H1 (cell line): ENCODE measurements around the gene MAFB. TPM values are rescaled to one million over a fixed set of nuclear protein-coding genes. Genes with fewer than 3 reads are reported as not detected.

Experiments used
- CTCF ChIA-PET: fragments of 300-600 bp; sonication (Branson Sonifier 250); formaldehyde crosslinking; loops from one replicate; lab custom pipeline; 2021; ENCODE audit not compliant: partially characterized antibody; lab: Charles Lee
- POLR2A ChIA-PET: fragments of 300-600 bp; sonication (Branson Sonifier 250); formaldehyde crosslinking; loops from one replicate; lab custom pipeline; 2021; ENCODE audit warnings: inconsistent platforms; ENCODE audit not compliant: partially characterized antibody; lab: Charles Lee
- DNase-seq, 2 experiments: peaks; one replicate each; pipeline versions ENCODE4 v3.0.0 to v3.0.0-alpha.2; 2010 to 2022; ENCODE audit warnings: low spot score in 2 of 2, low read depth in 1 of 2, mixed read lengths in 1 of 2
- FAIRE-seq: peaks from 2 replicates; lab custom pipeline; 2011; peaks lifted over from hg19 to GRCh38; lab: Jason Lieb, UNC
- H2AFZ ChIP-seq: 2 replicates; pipeline ENCODE4 v1.8.1; 2012; ENCODE audit warnings: low read length, inconsistent platforms
- H2AK5ac ChIP-seq: 2 replicates; pipeline ENCODE4 v1.6.1; 2013; ENCODE audit warnings: low read depth, low read length
- H2BK120ac ChIP-seq: replicated peaks from 2 replicates; pipeline ENCODE3; 2013; ENCODE audit warnings: low read depth, low read length, inconsistent platforms
- H2BK12ac ChIP-seq: 2 replicates; pipeline ENCODE4 v1.6.1; 2013; ENCODE audit warnings: low read depth, low read length
- H2BK15ac ChIP-seq: 2 replicates; pipeline ENCODE4 v1.6.1; 2013; ENCODE audit warnings: low read length
- H2BK20ac ChIP-seq: 2 replicates; pipeline ENCODE4 v1.6.1; 2013; ENCODE audit warnings: low read length
- H2BK5ac ChIP-seq: 2 replicates; pipeline ENCODE4 v1.6.1; 2013; ENCODE audit warnings: low read depth, low read length
- H3K14ac ChIP-seq: 2 replicates; pipeline ENCODE4 v1.6.1; 2013; ENCODE audit warnings: inconsistent platforms; ENCODE audit not compliant: insufficient read length
- H3K18ac ChIP-seq: 2 replicates; pipeline ENCODE4 v1.6.1; 2013; ENCODE audit warnings: low read length; ENCODE audit errors: extremely low read depth
- H3K23ac ChIP-seq: 2 replicates; pipeline ENCODE4 v1.6.1; 2013; ENCODE audit warnings: inconsistent platforms; ENCODE audit not compliant: insufficient read length
- H3K23me2 ChIP-seq: 2 replicates; pipeline ENCODE4 v1.6.1; 2013; ENCODE audit warnings: low read depth, low read length
- H3K27ac ChIP-seq: 2 replicates; pipeline ENCODE4 v1.6.1; 2011; ENCODE audit warnings: low read depth, low read length, inconsistent platforms
- H3K27me3 ChIP-seq, 4 experiments: replicated peaks in 1 of 4; 1 replicate in 1 of 4; 2 replicates in 3 of 4; pipeline versions ENCODE4 v1.6.1 to v1.8.1; 2011 to 2013; ENCODE audit warnings: low read length in 3 of 4, mild to moderate bottlenecking in 3 of 4, inconsistent platforms in 2 of 4, mixed read lengths in 2 of 4, moderate library complexity in 1 of 4; ENCODE audit not compliant: control insufficient read depth in 3 of 4, insufficient read depth in 3 of 4; ENCODE audit errors: extremely low read depth in 1 of 4
- H3K36me3 ChIP-seq, 4 experiments: 2 replicates each; pipeline versions ENCODE4 v1.6.1 to v1.8.1; 2011 to 2013; ENCODE audit warnings: mild to moderate bottlenecking in 4 of 4, low read length in 3 of 4, moderate library complexity in 2 of 4, control low read depth in 1 of 4, inconsistent platforms in 1 of 4; ENCODE audit not compliant: insufficient read depth in 4 of 4, control insufficient read depth in 2 of 4
- H3K4ac ChIP-seq: replicated peaks from 2 replicates; pipeline ENCODE3; 2013; ENCODE audit warnings: low read length, low read depth, mixed read lengths, inconsistent platforms; ENCODE audit not compliant: insufficient read length
- H3K4me1 ChIP-seq, 4 experiments: replicated peaks in 1 of 4; 1 replicate in 1 of 4; 2 replicates in 3 of 4; pipeline versions ENCODE4 v1.6.1 to v1.8.1; 2011 to 2013; ENCODE audit warnings: low read length in 3 of 4, inconsistent platforms in 2 of 4, mixed read lengths in 1 of 4; ENCODE audit not compliant: insufficient read depth in 4 of 4, control insufficient read depth in 3 of 4
- H3K4me2 ChIP-seq, 2 experiments: 2 replicates each; pipeline versions ENCODE4 v1.6.1 to v1.8.1; 2011 to 2013; ENCODE audit warnings: low read depth in 2 of 2, low read length in 2 of 2, control low read depth in 1 of 2, inconsistent platforms in 1 of 2, mild to moderate bottlenecking in 1 of 2; ENCODE audit not compliant: insufficient read depth in 1 of 2
- H3K4me3 ChIP-seq, 4 experiments: fragments of 200-600, 300-600 bp in 1 of 4; sonication (generic), shearing (Covaris generic), sonication (Bioruptor Twin) in 1 of 4; 2 replicates each; pipeline versions ENCODE4 v1.5.1 to v1.8.1; 2011 to 2016; ENCODE audit warnings: low read length in 4 of 4, low read depth in 3 of 4, control low read depth in 2 of 4, inconsistent platforms in 2 of 4, mild to moderate bottlenecking in 2 of 4, mixed read lengths in 1 of 4, moderate library complexity in 1 of 4; ENCODE audit not compliant: insufficient read depth in 2 of 4; ENCODE audit errors: extremely low read depth in 1 of 4
- H3K56ac ChIP-seq: replicated peaks from 2 replicates; pipeline ENCODE3; 2013; ENCODE audit warnings: low read depth, mild to moderate bottlenecking, mixed read lengths, low read length, inconsistent platforms; ENCODE audit not compliant: insufficient read length
- H3K79me1 ChIP-seq: 2 replicates; pipeline ENCODE4 v1.6.1; 2013; ENCODE audit warnings: low read depth, low read length, control low read depth
- H3K79me2 ChIP-seq, 2 experiments: 2 replicates each; pipeline versions ENCODE4 v1.6.1 to v1.8.1; 2012 to 2013; ENCODE audit warnings: low read length in 2 of 2, mild to moderate bottlenecking in 2 of 2, inconsistent platforms in 1 of 2; ENCODE audit not compliant: insufficient read depth in 2 of 2, control insufficient read depth in 1 of 2
- H3K9ac ChIP-seq, 4 experiments: replicated peaks in 1 of 4; 1 replicate in 1 of 4; 2 replicates in 3 of 4; pipeline versions ENCODE4 v1.6.1 to v1.8.1; 2011 to 2013; ENCODE audit warnings: low read depth in 3 of 4, low read length in 3 of 4, control low read depth in 2 of 4, mild to moderate bottlenecking in 2 of 4, moderate library complexity in 2 of 4, inconsistent platforms in 1 of 4; ENCODE audit errors: extremely low read depth in 1 of 4
- H3K9me3 ChIP-seq, 2 experiments: 2 replicates each; pipeline versions ENCODE4 v1.6.1 to v1.8.1; 2012 to 2013; ENCODE audit warnings: mild to moderate bottlenecking in 2 of 2, moderate library complexity in 2 of 2, control low read depth in 1 of 2, inconsistent platforms in 1 of 2, low read depth in 1 of 2, low read length in 1 of 2, mixed read lengths in 1 of 2; ENCODE audit not compliant: insufficient read depth in 2 of 2
- H4K20me1 ChIP-seq, 2 experiments: replicated peaks in 1 of 2; 2 replicates each; pipeline versions ENCODE3 to v1.8.1; 2011 to 2013; ENCODE audit warnings: inconsistent platforms in 2 of 2, low read length in 2 of 2, mild to moderate bottlenecking in 1 of 2; ENCODE audit not compliant: insufficient read depth in 2 of 2, control insufficient read depth in 1 of 2
- H4K5ac ChIP-seq: 2 replicates; pipeline ENCODE4 v1.6.1; 2013; ENCODE audit warnings: low read length, low read depth, mixed read lengths, inconsistent platforms; ENCODE audit not compliant: insufficient read length
- H4K8ac ChIP-seq: 2 replicates; pipeline ENCODE4 v1.8.0; 2013; ENCODE audit warnings: mild to moderate bottlenecking, moderate library complexity, low read length, inconsistent platforms; ENCODE audit not compliant: insufficient read depth; ENCODE audit errors: extremely low read depth
- H4K91ac ChIP-seq: replicated peaks from 2 replicates; pipeline ENCODE3; 2013; ENCODE audit warnings: low read length, mixed read lengths, inconsistent platforms; ENCODE audit not compliant: insufficient read length
- CEBPB ChIP-seq: IDR thresholded peaks from 2 replicates; pipeline ENCODE4 v1.6.1; 2012; ENCODE audit warnings: low read depth, low read length
- E2F6 ChIP-seq: IDR thresholded peaks from 2 replicates; pipeline ENCODE4 v1.6.1; 2012; ENCODE audit warnings: inconsistent platforms
- JUN ChIP-seq: IDR thresholded peaks from 2 replicates; pipeline ENCODE4 v1.6.1; 2011; ENCODE audit warnings: low read depth, mild to moderate bottlenecking, improper control_type of control experiment, low read length
- RAD21 ChIP-seq, 2 experiments: IDR thresholded peaks in 1 of 2; conservative IDR thresholded peaks in 1 of 2; 2 replicates each; pipeline ENCODE4 v1.6.1; 2011; ENCODE audit warnings: low read depth in 2 of 2, low read length in 2 of 2, improper control_type of control experiment in 1 of 2, inconsistent platforms in 1 of 2, mild to moderate bottlenecking in 1 of 2, moderate library complexity in 1 of 2
- RBBP5 ChIP-seq: IDR thresholded peaks from 2 replicates; pipeline ENCODE4 v1.7.1; 2012; ENCODE audit warnings: low read depth, mild to moderate bottlenecking, inconsistent platforms, low read length, moderate library complexity, borderline replicate concordance
- ZNF274 ChIP-seq: IDR thresholded peaks from 2 replicates; pipeline ENCODE4 v1.7.0; 2012; ENCODE audit warnings: low read length, borderline replicate concordance; ENCODE audit errors: extremely low read depth
- WGBS, 2 experiments: shearing (Covaris generic) in 1 of 2; methylation state at CpG; one replicate each; pipeline versions ENCODE4 v1.1.6 to v1.1.7; 2013 to 2015; ENCODE audit warnings: low lambda C conversion rate in 2 of 2, mixed read lengths in 2 of 2, inconsistent platforms in 1 of 2, low coverage in 1 of 2, missing lambda C conversion rate in 1 of 2; ENCODE audit not compliant: insufficient replicate concordance in 2 of 2, insufficient coverage in 1 of 2, insufficient read length in 1 of 2; ENCODE audit errors: extremely low coverage in 1 of 2, missing lambda C conversion rate in 1 of 2; 5-methylcytosine and 5-hydroxymethylcytosine counted together
- polyA plus RNA-seq, 7 experiments: library from polyadenylated mRNA; depleted of rRNA in 3 of 7; stranded (reverse) in 5 of 7; unstranded in 2 of 7; fragments of >200 nt in 5 of 7; fragments of 200-250 nt in 2 of 7; gene quantifications; 1 replicate in 5 of 7; 2 replicates in 1 of 7; 4 replicates in 1 of 7; pipeline versions ENCODE4 v1.2.1 to v1.2.3, GENCODE V29; 2011 to 2013; ENCODE audit warnings: missing spikeins in 2 of 7, mixed read lengths in 2 of 7
- total RNA-seq: library from RNA; stranded (reverse); fragmentation: NEBNext Ultra II Directional; extraction: Animal tissue kit (Norgen Biotek cat#: 25700); gene quantifications from 2 replicates; pipeline ENCODE4 v1.2.1, GENCODE V29; 2021

The MAFB gene
- total and polyA plus RNA-seq, 2 of the 8 experiments (the other 6 are each of a cell fraction or from before 2014, with no cell fraction given), result 0.83 to 1.8 TPM

- H3K4me2 ChIP-seq, result no peak overlapping the region
- FAIRE-seq, result no peak
These were observed 29.4 kb upstream of the MAFB start for GRCh38 chr20:40718214-40718977.

More at GRCh38 chr20:40718214-40718977, 29.4 kb upstream of the MAFB start:
- Histone ChIP-seq H3K27ac (no peak overlapping the region), H4K20me1 (no peaks in the 10 kb centered on the region), H3K23me2 (no peaks in the 10 kb centered on the region), H2BK15ac (no peak overlapping the region), H3K14ac (no peak overlapping the region), H3K4me3 (no peak overlapping the region), H2BK12ac (no peak overlapping the region), H3K56ac (no peak overlapping the region), H4K91ac (no peak overlapping the region), H3K18ac (no peak overlapping the region), H3K4me1 (no peaks in the 10 kb centered on the region), H3K4ac (no peak overlapping the region), H4K5ac (no peak overlapping the region), H3K36me3 (no peaks in the 10 kb centered on the region), H3K9ac (no peak overlapping the region), H4K8ac (no peak overlapping the region), H3K27me3 (no peaks in the 10 kb centered on the region), H2BK5ac (no peak overlapping the region), H2AK5ac (no peak overlapping the region), H3K79me1 (no peaks in the 10 kb centered on the region), H3K9me3 (no peaks in the 10 kb centered on the region), H2BK20ac (no peak overlapping the region), H3K79me2 (no peaks in the 10 kb centered on the region), H3K23ac (no peak overlapping the region), H2AFZ (no peak overlapping the region), H2BK120ac (no peak overlapping the region)
- ChIA-PET CTCF (interaction anchor here (0.6 to 2.6 kb wide), 6 partner anchors 11 to 1624 kb away, joined by 3 to 13 read pairs (median 4); no protein-coding TSS in a partner anchor), POLR2A (no interaction called here)
- no peak for TF ChIP-seq ZNF274
- TF ChIP-seq JUN, result no peak
- no peak for TF ChIP-seq RAD21 (IDR thresholded peaks at IDR 0.05 in 1 of 2, conservative IDR thresholded peaks at IDR 0.05 in 1 of 2; ENCODE audit: low read depth in 2 of 2, low read length in 2 of 2)
- no peak for TF ChIP-seq CEBPB
- no peak for TF ChIP-seq E2F6
- no peak for TF ChIP-seq RBBP5
- 92% methylated on average over 12 of the region's 12 CpGs; no CpG with 5 or more reads in 1 of the 2 experiments for WGBS, 2 experiments
- no peak for DNase-seq
